Left ventricle myocardium inferior (tissue), 1 donor: ENCODE measurements around the gene TEC. TPM values are rescaled to one million over a fixed set of nuclear protein-coding genes. Genes with fewer than 3 reads are reported as not detected.

Experiments
- DNase-seq: peaks from one replicate; pipeline ENCODE4 v3.0.0-alpha.2; 2020
- H3K27ac ChIP-seq: fragments of 200-600 bp; replicated peaks from 2 replicates; pipeline ENCODE4 v1.8.0; 2021
- H3K27me3 ChIP-seq: fragments of 200-600 bp; 2 replicates; pipeline ENCODE4 v1.8.0; 2021; ENCODE audit warnings: low read depth
- H3K36me3 ChIP-seq: fragments of 200-600 bp; 2 replicates; pipeline ENCODE4 v1.8.0; 2021
- H3K4me1 ChIP-seq: fragments of 200-600 bp; 2 replicates; pipeline ENCODE4 v1.8.0; 2021
- H3K4me3 ChIP-seq: fragments of 200-600 bp; 2 replicates; pipeline ENCODE4 v1.8.0; 2021; ENCODE audit warnings: mild to moderate bottlenecking, moderate library complexity
- H3K9me3 ChIP-seq: fragments of 200-600 bp; replicated peaks from 2 replicates; pipeline ENCODE4 v1.8.0; 2021
- intact Hi-C: fragments of 100-400 bp; cut with micrococcal nuclease; formaldehyde crosslinking; loops from one replicate; pipeline ENCODE4 v1.11.0; 2022
- total RNA-seq: library from RNA; stranded (reverse); fragmentation: NEBNext Ultra II Directional; extraction: Animal tissue kit (Norgen Biotek cat#: 25700); gene quantifications from one replicate; pipeline ENCODE4 v1.2.1, GENCODE V29; 2021
- TF ChIP-seq, protein P1 (sequence below): fragments of 200-600 bp; IDR thresholded peaks from 2 replicates; pipeline ENCODE4 v1.8.0; 2021; ENCODE audit warnings: antibody characterized with exemption, mild to moderate bottlenecking, borderline replicate concordance
- donor health status: DM: no; HTN: yes; CAD: no; lungs with severe emphysema.

TEC gene
- total RNA-seq, 1 donor from 2014 or later = 1.9 TPM

GRCh38 chr4:48090621-48091020 is 179.0 kb downstream of the TEC start:
- intact Hi-C loops = no loop called here
- Histone ChIP-seq H3K27me3 (peaks cover 5% of the 10 kb centered on the region), H3K4me3 (no peak overlapping the region), H3K27ac (no peak overlapping the region), H3K4me1 (no peaks in the 10 kb centered on the region), H3K9me3 (no peaks in the 10 kb centered on the region), H3K36me3 (no peaks in the 10 kb centered on the region)
- TF ChIP-seq, protein P1, sequence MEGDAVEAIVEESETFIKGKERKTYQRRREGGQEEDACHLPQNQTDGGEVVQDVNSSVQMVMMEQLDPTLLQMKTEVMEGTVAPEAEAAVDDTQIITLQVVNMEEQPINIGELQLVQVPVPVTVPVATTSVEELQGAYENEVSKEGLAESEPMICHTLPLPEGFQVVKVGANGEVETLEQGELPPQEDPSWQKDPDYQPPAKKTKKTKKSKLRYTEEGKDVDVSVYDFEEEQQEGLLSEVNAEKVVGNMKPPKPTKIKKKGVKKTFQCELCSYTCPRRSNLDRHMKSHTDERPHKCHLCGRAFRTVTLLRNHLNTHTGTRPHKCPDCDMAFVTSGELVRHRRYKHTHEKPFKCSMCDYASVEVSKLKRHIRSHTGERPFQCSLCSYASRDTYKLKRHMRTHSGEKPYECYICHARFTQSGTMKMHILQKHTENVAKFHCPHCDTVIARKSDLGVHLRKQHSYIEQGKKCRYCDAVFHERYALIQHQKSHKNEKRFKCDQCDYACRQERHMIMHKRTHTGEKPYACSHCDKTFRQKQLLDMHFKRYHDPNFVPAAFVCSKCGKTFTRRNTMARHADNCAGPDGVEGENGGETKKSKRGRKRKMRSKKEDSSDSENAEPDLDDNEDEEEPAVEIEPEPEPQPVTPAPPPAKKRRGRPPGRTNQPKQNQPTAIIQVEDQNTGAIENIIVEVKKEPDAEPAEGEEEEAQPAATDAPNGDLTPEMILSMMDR = no peak
- no peak for DNase-seq

DNA sequence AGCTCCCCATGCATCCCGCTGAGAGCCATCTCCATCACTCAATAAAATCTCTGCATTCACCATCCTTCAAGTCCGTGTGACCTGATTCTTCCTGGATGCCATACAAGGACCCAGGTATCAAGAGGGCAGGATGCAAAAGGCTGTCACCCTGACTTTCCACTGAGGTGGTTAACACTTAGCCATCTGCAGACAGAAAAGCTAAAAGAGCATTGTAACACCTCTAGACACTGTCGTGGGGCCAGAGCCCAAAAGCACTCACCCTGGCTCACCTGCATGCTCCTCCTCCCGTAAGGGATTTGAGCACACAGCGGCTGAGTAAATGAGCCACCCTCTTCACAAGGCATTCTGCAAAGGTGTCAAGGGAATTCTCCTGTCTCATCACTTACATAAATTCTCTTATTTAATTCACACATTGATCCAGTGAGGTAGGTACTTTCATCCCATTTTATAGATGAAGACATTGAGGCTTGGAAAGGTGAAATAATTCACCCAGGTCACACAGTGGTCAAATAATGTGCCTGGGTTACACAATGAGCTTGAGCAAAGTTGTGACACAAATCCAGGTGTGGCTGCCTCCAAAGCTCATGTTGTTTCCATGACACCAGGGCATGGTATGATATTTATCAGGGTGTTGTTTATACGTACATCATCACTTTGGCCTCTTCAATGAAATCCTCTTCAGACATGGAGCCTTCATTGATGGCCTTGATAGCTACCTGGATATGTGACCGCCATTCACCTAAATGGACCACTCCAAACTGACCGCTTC is 183.6 kb downstream of the TEC start:
- no peak overlapping the region for H3K4me3 ChIP-seq
- H3K4me1 ChIP-seq = no peaks in the 10 kb centered on the region
- no peak for DNase-seq
- TF ChIP-seq, protein P1 = no peak
- H3K9me3 ChIP-seq = no peaks in the 10 kb centered on the region
- intact Hi-C loops = loop anchor here (10.0 kb wide), 1 partner anchor 81 kb away; no protein-coding TSS in a partner anchor
- H3K27me3 ChIP-seq = peaks cover 5% of the 10 kb centered on the region
- no peak overlapping the region for H3K27ac ChIP-seq
- no peaks in the 10 kb centered on the region for H3K36me3 ChIP-seq

Other genes with a start within 250 kb of the TEC start
- 0.71 TPM for gene TXK, start 135.6 kb downstream of the TEC start, total RNA-seq
- 132 TPM for gene SLAIN2, start 71.7 kb upstream of the TEC start, total RNA-seq
- gene SLC10A4, start 213.5 kb upstream of the TEC start, total RNA-seq = not detected
- not detected for gene ZAR1, start 220.4 kb upstream of the TEC start, total RNA-seq